HG02763 (cell line): ENCODE results near the gene CACNA1H.

ENCODE experiments used
- ATAC-seq: cut with Tn5 transposase; IDR thresholded peaks from one replicate; pipeline ENCODE4 v1.9.1; 2021; ENCODE audit warnings: mild to moderate bottlenecking, moderate library complexity; ENCODE audit not compliant: unreplicated experiment

Gene CACNA1H

GRCh38 chr16:1141716-1142115 is 11.2 kb upstream of the CACNA1H start:
- ATAC-seq = no peak

GRCh38 chr16:1142911-1143310 is 10.0 kb upstream of the CACNA1H start:
- ATAC-seq = no peak

- ATAC-seq = no peak
Observed at GRCh38 chr16:1143761-1144450, 9.0 kb upstream of the CACNA1H start.

- no peak for ATAC-seq
Observed at GRCh38 chr16:1144476-1145382, 8.2 kb upstream of the CACNA1H start.

- ATAC-seq = no peak
Observed at GRCh38 chr16:1145383-1146100, 7.4 kb upstream of the CACNA1H start.

- no peak for ATAC-seq
Observed at GRCh38 chr16:1146409-1146808, 6.5 kb upstream of the CACNA1H start.

- ATAC-seq = no peak
Observed at GRCh38 chr16:1147027-1147426, 5.9 kb upstream of the CACNA1H start.

- ATAC-seq = no peak
Observed at GRCh38 chr16:1149101-1149636, 3.7 kb upstream of the CACNA1H start.

- ATAC-seq = no peak
Observed at GRCh38 chr16:1150511-1150982, 2.4 kb upstream of the CACNA1H start.

GRCh38 chr16:1151424-1152122 is 1.3 kb upstream of the CACNA1H start:
- ATAC-seq = no peak

- ATAC-seq = no peak
Observed at GRCh38 chr16:1152123-1152638, 725 bp upstream of the CACNA1H start.

- ATAC-seq = no peak
Observed at GRCh38 chr16:1153480-1154160, 714 bp downstream of the CACNA1H start.

- no peak for ATAC-seq
Observed at GRCh38 chr16:1154291-1154886, 1.5 kb downstream of the CACNA1H start.

- ATAC-seq = no peak
Observed at GRCh38 chr16:1154887-1155331, 2.0 kb downstream of the CACNA1H start.

- ATAC-seq = no peak
Observed at GRCh38 chr16:1155353-1156054, 2.6 kb downstream of the CACNA1H start.

- no peak for ATAC-seq
Observed at GRCh38 chr16:1156055-1156982, 3.4 kb downstream of the CACNA1H start.

- ATAC-seq = no peak
Observed at GRCh38 chr16:1156983-1157638, 4.2 kb downstream of the CACNA1H start.
